Brain microvascular endothelial cell (primary cell): Measurements from ENCODE around the gene LRP1B.

ENCODE experiments used
- DNase-seq: peaks from one replicate; pipeline ENCODE4 v3.0.0-alpha.2; 2020
- H3K27ac ChIP-seq: fragments of 250-450 bp; sonication (Bioruptor Pico); 2 replicates; pipeline ENCODE4 v1.5.1; 2020; ENCODE audit warnings: mild to moderate bottlenecking, moderate library complexity
- H3K27me3 ChIP-seq: fragments of 250-450 bp; sonication (Bioruptor Pico); replicated peaks from 2 replicates; pipeline ENCODE4 v1.5.1; 2020; ENCODE audit warnings: mild to moderate bottlenecking
- H3K36me3 ChIP-seq: fragments of 250-450 bp; sonication (Bioruptor Pico); replicated peaks from 2 replicates; pipeline ENCODE4 v1.5.1; 2020; ENCODE audit warnings: mild to moderate bottlenecking
- H3K4me3 ChIP-seq: 2 replicates; pipeline ENCODE4 v1.5.1; 2011; ENCODE audit warnings: low read depth, mild to moderate bottlenecking, control low read depth, low read length, moderate library complexity
- in situ Hi-C: cut with HindIII; loops from 2 replicates; pipeline ENCODE4 v1.10.0; 2017; ENCODE audit warnings: low sequenced_read_pairs, low pct_ligation_motif_present
- TF ChIP-seq, protein P1 (sequence below): IDR thresholded peaks from 2 replicates; pipeline ENCODE4 v1.5.1; 2011; ENCODE audit warnings: low read depth, mild to moderate bottlenecking, moderate library complexity, low read length, control low read depth, inconsistent platforms; ENCODE audit errors: missing control alignments

LRP1B gene

DNA sequence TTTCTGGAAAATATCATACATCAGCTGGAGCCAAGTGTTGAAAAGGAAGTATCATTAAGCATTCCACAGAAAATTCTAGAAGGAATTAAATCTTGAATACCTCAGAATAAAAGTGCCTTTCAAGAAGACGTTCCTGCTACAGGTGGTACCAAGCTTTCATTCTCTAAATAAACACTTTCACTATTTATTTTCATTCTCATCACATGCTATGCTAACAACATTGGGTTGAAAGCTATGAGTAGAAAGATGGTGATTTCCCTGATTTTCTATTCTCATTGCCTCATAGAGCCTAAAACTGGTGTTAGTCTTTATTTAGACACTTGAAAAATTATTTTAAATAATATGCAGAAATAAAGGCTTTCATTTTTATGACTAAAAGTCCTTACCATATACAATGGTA is 324.7 kb downstream of the LRP1B start:
- Histone ChIP-seq H3K27me3 (no peaks in the 10 kb centered on the region), H3K4me3 (no peak overlapping the region), H3K36me3 (no peaks in the 10 kb centered on the region), H3K27ac (no peak overlapping the region)
- TF ChIP-seq, protein P1, sequence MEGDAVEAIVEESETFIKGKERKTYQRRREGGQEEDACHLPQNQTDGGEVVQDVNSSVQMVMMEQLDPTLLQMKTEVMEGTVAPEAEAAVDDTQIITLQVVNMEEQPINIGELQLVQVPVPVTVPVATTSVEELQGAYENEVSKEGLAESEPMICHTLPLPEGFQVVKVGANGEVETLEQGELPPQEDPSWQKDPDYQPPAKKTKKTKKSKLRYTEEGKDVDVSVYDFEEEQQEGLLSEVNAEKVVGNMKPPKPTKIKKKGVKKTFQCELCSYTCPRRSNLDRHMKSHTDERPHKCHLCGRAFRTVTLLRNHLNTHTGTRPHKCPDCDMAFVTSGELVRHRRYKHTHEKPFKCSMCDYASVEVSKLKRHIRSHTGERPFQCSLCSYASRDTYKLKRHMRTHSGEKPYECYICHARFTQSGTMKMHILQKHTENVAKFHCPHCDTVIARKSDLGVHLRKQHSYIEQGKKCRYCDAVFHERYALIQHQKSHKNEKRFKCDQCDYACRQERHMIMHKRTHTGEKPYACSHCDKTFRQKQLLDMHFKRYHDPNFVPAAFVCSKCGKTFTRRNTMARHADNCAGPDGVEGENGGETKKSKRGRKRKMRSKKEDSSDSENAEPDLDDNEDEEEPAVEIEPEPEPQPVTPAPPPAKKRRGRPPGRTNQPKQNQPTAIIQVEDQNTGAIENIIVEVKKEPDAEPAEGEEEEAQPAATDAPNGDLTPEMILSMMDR: no peak
- in situ Hi-C loops: no loop called here
- no peak for DNase-seq

DNA sequence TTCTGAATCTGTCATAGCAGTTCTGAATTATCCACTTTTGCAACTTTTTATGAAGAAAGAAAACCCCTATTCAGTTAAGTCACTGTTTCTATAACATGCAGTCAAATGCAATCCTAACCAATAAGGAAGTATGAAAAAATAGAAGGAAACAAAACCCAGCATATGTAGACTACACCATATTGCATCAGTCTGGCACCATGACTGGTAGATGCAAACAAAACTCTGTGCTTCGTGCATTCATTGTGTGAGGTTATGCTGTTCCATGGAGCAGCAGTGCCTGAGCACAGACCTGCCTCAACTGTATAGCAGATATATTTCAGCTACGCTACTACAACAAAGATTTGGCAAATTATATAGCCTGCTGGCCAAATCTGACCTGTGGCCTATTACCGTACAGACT is 325.5 kb downstream of the LRP1B start:
- DNase-seq: no peak
- no peaks in the 10 kb centered on the region for H3K36me3 ChIP-seq
- TF ChIP-seq, protein P1: no peak
- H3K27ac ChIP-seq: no peak overlapping the region
- no peak overlapping the region for H3K4me3 ChIP-seq
- in situ Hi-C loops: no loop called here
- no peaks in the 10 kb centered on the region for H3K27me3 ChIP-seq

- no peak overlapping the region for H3K4me3 ChIP-seq
- H3K27ac ChIP-seq: no peak overlapping the region
- TF ChIP-seq, protein P1: no peak
- in situ Hi-C loops: no loop called here
- DNase-seq: no peak
- no peaks in the 10 kb centered on the region for H3K27me3 ChIP-seq
- no peaks in the 10 kb centered on the region for H3K36me3 ChIP-seq
These were observed 334.4 kb downstream of the LRP1B start for GRCh38 chr2:141796449-141796848.

DNA sequence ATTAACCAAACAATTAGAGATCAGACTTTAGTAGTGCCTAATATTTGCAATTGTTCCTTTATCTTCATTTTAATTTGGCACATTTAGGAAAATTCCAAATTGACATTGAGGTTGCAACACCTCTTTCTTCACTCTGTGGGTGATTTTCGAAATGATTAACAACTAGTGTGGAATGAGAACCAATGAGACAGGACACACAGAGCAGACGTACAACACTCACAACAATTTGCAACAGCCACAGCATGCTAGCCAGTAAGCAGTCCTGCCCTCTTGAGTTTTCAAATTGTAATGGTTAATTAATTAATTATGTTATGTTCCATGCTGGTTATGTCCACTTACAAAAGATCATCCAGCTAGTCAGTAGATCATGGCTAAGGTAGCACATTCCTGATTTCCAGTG is 339.3 kb downstream of the LRP1B start:
- in situ Hi-C loops: no loop called here
- Histone ChIP-seq H3K4me3 (no peak overlapping the region), H3K27me3 (no peaks in the 10 kb centered on the region), H3K27ac (no peak overlapping the region), H3K36me3 (no peaks in the 10 kb centered on the region)
- TF ChIP-seq, protein P1: no peak
- no peak for DNase-seq

GRCh38 chr2:141782574-141782973 is 348.2 kb downstream of the LRP1B start:
- H3K36me3 ChIP-seq: no peaks in the 10 kb centered on the region
- H3K4me3 ChIP-seq: no peak overlapping the region
- TF ChIP-seq, protein P1: no peak
- no peak for DNase-seq
- H3K27me3 ChIP-seq: no peaks in the 10 kb centered on the region
- no peak overlapping the region for H3K27ac ChIP-seq
- in situ Hi-C loops: no loop called here

DNA sequence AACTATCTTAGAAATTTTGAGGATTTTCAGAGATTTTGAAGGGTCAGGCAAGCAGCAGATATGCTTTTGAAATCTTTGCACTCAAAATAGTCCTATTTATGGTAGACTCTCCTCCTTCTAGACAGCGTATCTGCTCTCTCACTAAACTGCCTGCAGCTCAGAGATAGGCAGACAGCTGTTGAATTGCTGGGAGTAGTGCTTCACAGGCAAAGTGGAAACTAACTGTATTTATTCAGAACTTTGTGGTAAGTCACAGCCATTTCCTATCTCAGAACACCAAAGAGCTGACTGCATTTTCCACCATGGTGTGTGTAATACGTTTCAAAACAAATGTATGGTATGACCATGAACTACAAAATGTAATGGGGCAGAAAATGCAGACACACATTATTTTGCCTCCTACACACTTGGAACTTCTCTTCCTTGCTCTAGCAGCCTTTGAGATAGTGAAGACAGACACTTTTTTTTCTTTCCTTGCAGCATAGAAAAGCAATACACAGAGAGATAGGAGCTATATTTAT is 352.4 kb downstream of the LRP1B start:
- in situ Hi-C loops: no loop called here

More for the DNA sequence above, 352.4 kb downstream of the LRP1B start:
- H3K36me3 ChIP-seq: no peaks in the 10 kb centered on the region
- no peaks in the 10 kb centered on the region for H3K27me3 ChIP-seq
- no peak overlapping the region for H3K27ac ChIP-seq
- TF ChIP-seq, protein P1: no peak
- DNase-seq: no peak
- H3K4me3 ChIP-seq: no peak overlapping the region
